Esophagus muscularis mucosa (tissue), 4 donors: Measurements from ENCODE around the gene VSIG8.

Experiments used
- EP300 ChIP-seq: sonication (generic); formaldehyde crosslinking; IDR thresholded peaks from one replicate; pipeline ENCODE4 v1.6.1; 2017; ENCODE audit warnings: antibody characterized with exemption
- POLR2AphosphoS5 ChIP-seq, 2 donors: sonication (generic); formaldehyde crosslinking; IDR thresholded peaks; one replicate each; pipeline ENCODE4 v1.6.1; 2017; ENCODE audit warnings: antibody characterized with exemption in 2 of 2
- TF ChIP-seq, protein P1 (sequence below), 3 experiments: fragments of 200-600 bp in 2 of 3; fragments of 450-650 bp in 1 of 3; sonication (generic) in 2 of 3; IDR thresholded peaks; one replicate each; pipeline ENCODE4 v1.5.1; 2017 to 2019; ENCODE audit warnings: antibody characterized with exemption in 3 of 3, mild to moderate bottlenecking in 2 of 3, moderate library complexity in 1 of 3

DNA sequence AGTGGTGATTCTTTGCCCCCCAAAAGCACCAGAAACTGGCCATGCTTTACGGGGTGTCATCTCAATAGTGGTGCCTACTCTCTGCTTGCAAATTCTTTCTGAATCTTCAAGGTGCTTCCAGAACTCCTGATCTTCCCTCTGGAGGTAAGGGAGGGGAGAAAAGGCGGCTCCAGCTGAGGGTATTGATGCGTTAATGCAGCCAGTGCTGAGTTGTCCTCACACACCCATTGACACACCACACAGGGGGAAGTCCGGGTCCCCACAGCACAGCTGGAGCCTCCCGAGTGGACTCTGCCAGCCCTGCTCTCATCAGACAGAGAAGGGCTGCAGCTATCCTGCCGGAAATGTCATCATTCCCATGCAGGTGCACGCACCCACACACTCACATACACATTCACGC is 1.2 kb downstream of the VSIG8 start:
- TF ChIP-seq, protein P1, sequence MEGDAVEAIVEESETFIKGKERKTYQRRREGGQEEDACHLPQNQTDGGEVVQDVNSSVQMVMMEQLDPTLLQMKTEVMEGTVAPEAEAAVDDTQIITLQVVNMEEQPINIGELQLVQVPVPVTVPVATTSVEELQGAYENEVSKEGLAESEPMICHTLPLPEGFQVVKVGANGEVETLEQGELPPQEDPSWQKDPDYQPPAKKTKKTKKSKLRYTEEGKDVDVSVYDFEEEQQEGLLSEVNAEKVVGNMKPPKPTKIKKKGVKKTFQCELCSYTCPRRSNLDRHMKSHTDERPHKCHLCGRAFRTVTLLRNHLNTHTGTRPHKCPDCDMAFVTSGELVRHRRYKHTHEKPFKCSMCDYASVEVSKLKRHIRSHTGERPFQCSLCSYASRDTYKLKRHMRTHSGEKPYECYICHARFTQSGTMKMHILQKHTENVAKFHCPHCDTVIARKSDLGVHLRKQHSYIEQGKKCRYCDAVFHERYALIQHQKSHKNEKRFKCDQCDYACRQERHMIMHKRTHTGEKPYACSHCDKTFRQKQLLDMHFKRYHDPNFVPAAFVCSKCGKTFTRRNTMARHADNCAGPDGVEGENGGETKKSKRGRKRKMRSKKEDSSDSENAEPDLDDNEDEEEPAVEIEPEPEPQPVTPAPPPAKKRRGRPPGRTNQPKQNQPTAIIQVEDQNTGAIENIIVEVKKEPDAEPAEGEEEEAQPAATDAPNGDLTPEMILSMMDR (IDR thresholded peaks at IDR 0.05), result no peak
- no peak for TF ChIP-seq EP300
- TF ChIP-seq POLR2AphosphoS5 (IDR thresholded peaks at IDR 0.05), result no peak
